GM12875 (cell line): Measurements from ENCODE around the gene N4BP2.
"Not testable (repeated sequence)": the region's sequence is repeated elsewhere in the genome, so short reads cannot be mapped to it uniquely, and the experiment has no call there.

ENCODE experiments used
- H3K4me3 ChIP-seq: one replicate; pipeline ENCODE4 v1.5.1; 2011; ENCODE audit warnings: low read depth, low read length, control low read depth
- TF ChIP-seq, protein P1 (sequence below): IDR thresholded peaks from 2 replicates; pipeline ENCODE4 v1.5.1; 2011; ENCODE audit warnings: low read depth, mild to moderate bottlenecking, control low read depth, inconsistent platforms, low read length, moderate library complexity, borderline replicate concordance; ENCODE audit not compliant: insufficient read depth

The N4BP2 gene

DNA sequence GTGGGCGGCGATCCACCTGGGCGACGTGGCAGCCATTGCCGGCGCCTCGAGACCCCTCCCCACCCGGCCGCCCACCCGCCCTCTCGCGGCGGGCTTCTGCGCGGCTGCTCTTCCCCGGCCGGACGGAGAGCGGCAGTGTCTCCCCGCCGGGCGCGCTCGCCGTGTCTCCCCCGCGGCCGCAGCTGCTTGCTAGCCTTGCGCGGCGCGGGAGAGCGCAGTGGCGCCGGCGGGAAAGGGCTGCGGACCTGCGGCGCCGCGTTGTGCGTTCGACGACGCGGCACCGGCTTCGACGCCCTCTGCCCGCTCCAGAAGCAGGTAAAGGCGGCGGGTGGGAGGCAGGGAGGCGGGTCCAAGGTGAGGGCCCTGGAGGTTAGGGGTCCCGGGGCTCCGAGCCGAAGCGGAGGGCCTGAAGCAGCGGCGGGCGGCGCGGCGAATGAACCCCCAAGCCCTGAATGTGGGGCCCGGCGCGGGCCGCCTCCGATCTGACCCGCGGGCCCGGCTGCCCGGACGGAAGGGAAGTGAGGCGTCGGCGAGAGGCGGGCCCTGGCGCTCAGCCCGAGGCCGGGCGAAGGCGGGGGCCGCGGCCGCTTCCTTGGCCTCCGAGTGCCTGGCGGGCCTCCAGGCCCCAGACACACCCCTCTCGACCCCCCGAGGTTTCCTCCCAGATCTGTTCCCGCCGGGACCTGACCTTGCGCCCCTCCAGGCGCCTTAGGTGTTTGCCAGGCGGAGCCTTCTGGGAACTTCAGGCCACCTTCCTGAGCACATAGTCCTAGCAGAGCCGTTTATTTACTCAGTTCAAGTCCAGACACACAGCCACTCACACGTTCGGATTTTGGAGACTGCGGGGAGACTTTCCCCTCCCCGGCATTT is at the start of gene N4BP2:
TSS of gene N4BP2 (plus strand) at position 135 of the 870 bp plus-strand sequence. CDS start 40,491 bp downstream, outside the sequence.
- TF ChIP-seq, protein P1, sequence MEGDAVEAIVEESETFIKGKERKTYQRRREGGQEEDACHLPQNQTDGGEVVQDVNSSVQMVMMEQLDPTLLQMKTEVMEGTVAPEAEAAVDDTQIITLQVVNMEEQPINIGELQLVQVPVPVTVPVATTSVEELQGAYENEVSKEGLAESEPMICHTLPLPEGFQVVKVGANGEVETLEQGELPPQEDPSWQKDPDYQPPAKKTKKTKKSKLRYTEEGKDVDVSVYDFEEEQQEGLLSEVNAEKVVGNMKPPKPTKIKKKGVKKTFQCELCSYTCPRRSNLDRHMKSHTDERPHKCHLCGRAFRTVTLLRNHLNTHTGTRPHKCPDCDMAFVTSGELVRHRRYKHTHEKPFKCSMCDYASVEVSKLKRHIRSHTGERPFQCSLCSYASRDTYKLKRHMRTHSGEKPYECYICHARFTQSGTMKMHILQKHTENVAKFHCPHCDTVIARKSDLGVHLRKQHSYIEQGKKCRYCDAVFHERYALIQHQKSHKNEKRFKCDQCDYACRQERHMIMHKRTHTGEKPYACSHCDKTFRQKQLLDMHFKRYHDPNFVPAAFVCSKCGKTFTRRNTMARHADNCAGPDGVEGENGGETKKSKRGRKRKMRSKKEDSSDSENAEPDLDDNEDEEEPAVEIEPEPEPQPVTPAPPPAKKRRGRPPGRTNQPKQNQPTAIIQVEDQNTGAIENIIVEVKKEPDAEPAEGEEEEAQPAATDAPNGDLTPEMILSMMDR = peak; percentile 91

DNA sequence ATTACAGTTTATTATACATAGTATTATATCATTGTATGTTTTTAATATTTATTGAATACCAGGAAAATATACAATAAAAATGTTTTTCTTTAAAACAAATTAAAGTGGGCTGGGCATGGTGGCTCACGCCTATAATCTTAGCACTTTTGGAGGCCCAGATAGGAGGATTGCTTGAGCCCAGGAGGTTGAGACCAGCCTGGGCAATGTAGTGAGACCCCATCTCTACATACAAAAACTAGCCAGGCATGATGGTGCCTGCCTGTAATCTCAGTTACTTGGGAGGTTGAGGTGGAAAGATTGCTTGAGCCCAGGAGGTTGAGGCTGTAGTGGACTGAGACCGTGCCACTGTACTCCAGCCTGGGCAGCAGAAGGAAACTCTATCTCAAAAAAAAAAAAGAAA is 40.6 kb upstream of the N4BP2 start:
- H3K4me3 ChIP-seq = no peak overlapping the region
- TF ChIP-seq, protein P1 = no peak

More for the DNA sequence above, at the start of gene N4BP2:
- peak within 1 kb of the TSS; percentile 91 for H3K4me3 ChIP-seq

DNA sequence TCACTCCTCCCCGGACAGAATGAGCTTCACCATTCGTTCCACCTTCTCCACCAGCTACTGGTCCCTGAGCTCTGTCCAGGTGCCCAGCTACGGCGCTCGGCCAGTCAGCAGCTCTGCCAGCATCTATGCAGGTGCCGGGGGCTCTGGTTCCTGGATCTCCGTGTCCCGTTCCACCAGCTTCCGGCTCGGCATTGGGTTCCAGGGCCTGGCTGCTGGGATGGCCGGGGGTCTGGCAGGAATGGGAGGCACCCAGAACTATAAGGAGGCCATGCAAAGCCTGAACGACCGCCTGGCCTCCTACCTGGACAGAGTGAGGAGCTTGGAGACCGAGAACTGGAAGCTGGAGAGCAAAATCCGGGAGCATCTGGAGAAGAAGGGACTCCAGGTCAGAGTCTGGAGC is 36.4 kb upstream of the N4BP2 start:
- no peak overlapping the region for H3K4me3 ChIP-seq
- TF ChIP-seq, protein P1 = no peak

DNA sequence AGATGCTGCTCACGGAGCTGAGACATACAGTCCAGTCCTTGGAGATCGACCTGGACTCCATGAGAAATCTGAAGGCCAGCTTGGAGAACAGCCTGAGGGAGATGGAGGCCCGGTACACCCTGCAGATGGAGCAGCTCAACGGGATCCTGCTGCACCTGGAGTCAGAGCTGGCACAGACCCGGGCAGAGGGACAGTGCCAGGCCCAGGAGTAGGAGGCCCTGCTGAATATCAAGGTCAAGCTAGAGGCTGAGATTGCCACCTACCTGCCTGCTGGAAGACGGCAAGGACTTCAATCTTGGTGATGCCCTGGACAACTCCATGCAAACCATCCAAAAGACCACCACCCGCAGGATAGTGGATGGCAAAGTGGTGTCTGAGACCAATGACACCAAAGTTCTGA is 35.5 kb upstream of the N4BP2 start:
- not testable (repeated sequence) for H3K4me3 ChIP-seq

DNA sequence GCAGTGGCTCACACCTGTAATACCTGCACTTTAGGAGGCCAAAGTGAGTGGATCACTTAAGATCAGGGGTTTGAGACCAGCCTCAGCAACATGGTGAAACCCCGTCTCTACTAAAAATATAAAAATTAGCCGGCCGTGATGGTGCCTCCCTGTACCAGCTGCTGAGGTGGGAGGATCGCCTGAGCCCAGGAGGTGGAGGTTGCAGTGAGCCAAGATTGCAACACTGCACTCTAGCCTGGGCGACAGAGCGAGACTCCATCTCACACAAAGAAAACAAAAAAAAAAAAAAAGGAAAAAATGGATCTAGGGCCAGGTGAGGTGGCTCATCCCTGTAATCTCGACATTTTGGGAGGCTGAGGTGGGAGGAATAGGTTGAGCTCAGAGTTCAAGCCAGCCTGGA is 32.6 kb upstream of the N4BP2 start:
- not testable (repeated sequence) for H3K4me3 ChIP-seq

DNA sequence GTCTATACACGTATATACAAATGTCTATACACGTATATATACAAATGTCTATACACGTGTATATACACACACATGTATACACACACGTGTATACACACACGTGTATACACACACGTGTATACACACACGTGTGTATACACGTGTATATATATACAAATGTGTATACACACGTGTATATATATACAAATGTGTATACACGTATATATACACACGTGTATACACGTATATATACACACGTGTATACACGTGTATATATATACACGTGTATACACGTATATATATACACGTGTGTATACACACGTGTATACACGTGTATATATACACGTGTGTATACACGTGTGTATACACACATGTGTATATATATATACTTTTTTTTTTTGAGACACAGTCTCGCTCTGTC is 23.9 kb upstream of the N4BP2 start:
- TF ChIP-seq, protein P1 = no peak
- H3K4me3 ChIP-seq = no peak overlapping the region

DNA sequence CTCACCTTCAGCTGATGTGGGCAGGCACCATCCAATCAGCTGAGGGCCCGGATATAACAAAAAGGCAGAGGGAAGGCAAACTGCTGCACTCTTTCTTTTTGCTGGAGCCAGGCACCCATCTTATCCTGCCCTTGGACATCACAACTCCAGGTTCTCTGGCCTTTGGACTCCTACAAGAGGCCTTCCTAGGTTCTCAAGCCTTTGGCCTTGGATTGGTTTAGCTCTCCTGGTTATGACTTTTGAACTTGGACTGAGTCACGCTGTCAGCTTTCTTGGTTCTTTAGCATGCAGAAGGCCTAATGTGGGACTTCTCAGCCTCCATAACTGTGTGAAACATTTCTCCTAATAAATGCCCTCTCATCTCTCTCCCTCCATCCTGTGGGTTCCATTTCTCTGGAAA is 23.0 kb upstream of the N4BP2 start:
- no peak overlapping the region for H3K4me3 ChIP-seq
- TF ChIP-seq, protein P1 = no peak

DNA sequence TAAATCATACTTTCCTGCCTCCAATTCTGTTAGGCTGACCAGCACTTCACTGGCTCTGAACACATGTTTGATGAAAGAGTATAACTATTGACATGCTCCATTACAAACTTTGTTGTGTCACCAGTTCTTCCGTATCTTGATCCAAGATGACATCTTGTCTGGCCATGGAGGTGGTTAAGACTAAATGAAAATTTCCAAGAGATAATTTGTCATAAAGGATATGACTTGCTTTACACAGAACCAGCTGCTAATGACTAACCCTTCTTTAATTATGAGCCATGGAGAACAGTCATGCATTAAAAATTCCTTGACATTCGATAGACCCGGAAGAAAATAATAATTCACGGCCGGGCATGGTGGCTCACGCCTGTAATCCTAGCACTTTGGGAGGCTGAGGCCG is 17.7 kb upstream of the N4BP2 start:
- H3K4me3 ChIP-seq = no peak overlapping the region
- TF ChIP-seq, protein P1 = no peak
